BJ (cell line): ENCODE data around the gene CSF1. TPM values are rescaled to one million over a fixed set of nuclear protein-coding genes. Genes with fewer than 3 reads are reported as not detected.
"Not testable (repeated sequence)": the region's sequence is repeated elsewhere in the genome, so short reads cannot be mapped to it uniquely, and the experiment has no call there.

Experiments used
- CTCF ChIA-PET: fragments of 350-600 bp; formaldehyde crosslinking; extraction: SDS; loops from one replicate; lab custom pipeline; 2021; ENCODE audit warnings: antibody characterized with exemption, inconsistent platforms; lab: Yijun Ruan, JAX
- POLR2A ChIA-PET: fragments of 300-600 bp; sonication (Branson Sonifier 250); formaldehyde crosslinking; extraction: SDS; loops from one replicate; lab custom pipeline; 2021; ENCODE audit warnings: antibody characterized with exemption; lab: Charles Lee
- DNase-seq: peaks from one replicate; pipeline ENCODE4 v3.0.0-alpha.2; 2011; ENCODE audit warnings: low read depth
- H3K27me3 ChIP-seq: 2 replicates; pipeline ENCODE4 v1.6.0; 2011; ENCODE audit warnings: low read length; ENCODE audit not compliant: control insufficient read depth, insufficient read depth
- H3K36me3 ChIP-seq: 2 replicates; pipeline ENCODE4 v1.5.1; 2011; ENCODE audit warnings: low read length; ENCODE audit not compliant: control insufficient read depth, insufficient read depth
- H3K4me3 ChIP-seq: 2 replicates; pipeline ENCODE4 v1.5.1; 2011; ENCODE audit warnings: low read depth, mild to moderate bottlenecking, control low read depth, low read length
- polyA plus RNA-seq: library from polyadenylated mRNA; depleted of rRNA; stranded (reverse); fragments of >200 nt; gene quantifications from 2 replicates; pipeline ENCODE4 v1.2.3, GENCODE V29; 2011
- TF ChIP-seq, protein P1 (sequence below): IDR thresholded peaks from 2 replicates; pipeline ENCODE4 v1.5.1; 2011; ENCODE audit warnings: low read depth, mild to moderate bottlenecking, control low read depth, inconsistent platforms, low read length, moderate library complexity; ENCODE audit not compliant: insufficient read depth

The CSF1 gene
- polyA plus RNA-seq, 1 experiment = 48.4 TPM

- DNase-seq = no peak
- no peak overlapping the region for H3K4me3 ChIP-seq
- ChIA-PET POLR2A (no interaction called here), CTCF (interaction anchor here (0.9 kb wide), 1 partner anchor 25 kb away, joined by 4 read pairs; no protein-coding TSS in a partner anchor)
- TF ChIP-seq, protein P1, sequence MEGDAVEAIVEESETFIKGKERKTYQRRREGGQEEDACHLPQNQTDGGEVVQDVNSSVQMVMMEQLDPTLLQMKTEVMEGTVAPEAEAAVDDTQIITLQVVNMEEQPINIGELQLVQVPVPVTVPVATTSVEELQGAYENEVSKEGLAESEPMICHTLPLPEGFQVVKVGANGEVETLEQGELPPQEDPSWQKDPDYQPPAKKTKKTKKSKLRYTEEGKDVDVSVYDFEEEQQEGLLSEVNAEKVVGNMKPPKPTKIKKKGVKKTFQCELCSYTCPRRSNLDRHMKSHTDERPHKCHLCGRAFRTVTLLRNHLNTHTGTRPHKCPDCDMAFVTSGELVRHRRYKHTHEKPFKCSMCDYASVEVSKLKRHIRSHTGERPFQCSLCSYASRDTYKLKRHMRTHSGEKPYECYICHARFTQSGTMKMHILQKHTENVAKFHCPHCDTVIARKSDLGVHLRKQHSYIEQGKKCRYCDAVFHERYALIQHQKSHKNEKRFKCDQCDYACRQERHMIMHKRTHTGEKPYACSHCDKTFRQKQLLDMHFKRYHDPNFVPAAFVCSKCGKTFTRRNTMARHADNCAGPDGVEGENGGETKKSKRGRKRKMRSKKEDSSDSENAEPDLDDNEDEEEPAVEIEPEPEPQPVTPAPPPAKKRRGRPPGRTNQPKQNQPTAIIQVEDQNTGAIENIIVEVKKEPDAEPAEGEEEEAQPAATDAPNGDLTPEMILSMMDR = no peak
- H3K27me3 ChIP-seq = no peaks in the 10 kb centered on the region
- H3K36me3 ChIP-seq = no peaks in the 10 kb centered on the region
Measured at GRCh38 chr1:109948285-109948630, 37.6 kb downstream of the CSF1 start.

- Histone ChIP-seq H3K27me3 (no peaks in the 10 kb centered on the region), H3K4me3 (no peak overlapping the region), H3K36me3 (no peaks in the 10 kb centered on the region)
- TF ChIP-seq, protein P1 = no peak
- CTCF ChIA-PET = interaction anchor here (0.7 to 1.1 kb wide), 3 partner anchors 9 to 35 kb away, joined by 3 to 4 read pairs (median 3); partner anchors contain the start of gene AHCYL1
- POLR2A ChIA-PET = no interaction called here
- no peak for DNase-seq
Measured at GRCh38 chr1:109950038-109950437, 39.4 kb downstream of the CSF1 start.

- CTCF ChIA-PET = interaction anchor here (0.7 to 1.1 kb wide), 3 partner anchors 8 to 34 kb away, joined by 3 to 4 read pairs (median 3); partner anchors contain the start of gene AHCYL1
- Histone ChIP-seq H3K27me3 (no peaks in the 10 kb centered on the region), H3K4me3 (no peak overlapping the region), H3K36me3 (no peaks in the 10 kb centered on the region)
- TF ChIP-seq, protein P1 = no peak
- POLR2A ChIA-PET = no interaction called here
- DNase-seq = no peak
Measured at GRCh38 chr1:109950509-109950908, 39.9 kb downstream of the CSF1 start.

DNA sequence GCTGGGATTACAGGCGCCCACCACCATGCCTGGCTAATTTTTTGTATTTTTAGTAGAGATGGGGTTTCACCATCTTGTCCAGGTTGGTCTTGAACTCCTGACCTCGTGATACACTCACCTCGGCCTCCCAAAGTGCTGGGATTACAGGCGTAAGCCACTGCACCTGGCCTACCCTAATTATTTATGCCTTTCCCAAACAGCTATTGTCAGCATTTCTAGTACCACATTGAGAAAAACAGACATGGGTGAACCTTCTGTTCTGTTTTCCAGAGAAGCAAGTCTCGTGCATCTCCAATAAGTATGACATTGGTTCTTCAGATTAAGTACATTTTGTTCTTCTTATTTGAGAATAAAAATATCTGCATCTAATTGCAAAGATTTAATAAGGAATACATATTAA, 40.9 kb downstream of the CSF1 start:
- DNase-seq, H3K36me3 ChIP-seq, POLR2A ChIA-PET, H3K4me3 ChIP-seq, H3K27me3 ChIP-seq: not testable (repeated sequence)
- CTCF ChIA-PET = interaction anchor here (1.3 kb wide), 1 partner anchor 10 kb away, joined by 3 read pairs; no protein-coding TSS in a partner anchor

DNA sequence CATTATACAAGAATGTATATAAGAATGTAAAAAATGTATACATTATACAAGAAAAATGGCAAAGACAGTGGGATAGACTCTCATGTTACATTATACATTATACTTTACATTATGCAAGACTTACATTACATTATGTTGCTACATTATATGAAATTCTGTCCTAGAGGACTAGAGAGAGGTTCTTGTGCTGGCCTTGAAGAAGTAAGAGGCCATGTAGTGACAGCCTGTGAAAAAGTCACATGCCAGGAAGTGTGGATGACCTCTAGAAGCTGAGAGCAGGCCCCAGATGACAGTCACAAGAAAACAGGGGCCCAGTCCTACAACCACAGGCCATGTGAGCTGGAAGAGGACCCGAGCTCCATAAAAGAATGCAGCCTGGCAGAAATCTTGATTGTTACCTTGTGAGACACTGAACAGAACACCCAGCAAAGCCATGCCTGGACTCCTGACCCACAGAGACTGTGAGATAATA, 43.4 kb downstream of the CSF1 start:
- POLR2A ChIA-PET = no interaction called here

More for the DNA sequence above, 43.4 kb downstream of the CSF1 start:
- CTCF ChIA-PET = interaction anchor here (1.1 kb wide), 1 partner anchor 10 kb away, joined by 3 read pairs; no protein-coding TSS in a partner anchor
- Histone ChIP-seq H3K4me3 (no peak overlapping the region), H3K36me3 (no peaks in the 10 kb centered on the region), H3K27me3 (no peaks in the 10 kb centered on the region)
- TF ChIP-seq, protein P1 = no peak
- no peak for DNase-seq
